DOHH2 (cell line): ENCODE data around the gene AFF1.

Experiments
- EZH2phosphoT487 ChIP-seq: fragments of 200-600 bp; sonication (generic); IDR thresholded peaks from 2 replicates; pipeline ENCODE4 v1.6.1; 2017; ENCODE audit warnings: borderline replicate concordance, mild to moderate bottlenecking, antibody characterized with exemption, low read length, moderate library complexity, mixed read lengths
- TF ChIP-seq, protein P1 (sequence below): fragments of 200-600 bp; sonication (generic); IDR thresholded peaks from one replicate; pipeline ENCODE4 v1.5.1; 2014; ENCODE audit warnings: antibody characterized with exemption, mild to moderate bottlenecking, low read depth, low read length; ENCODE audit not compliant: poor library complexity, severe bottlenecking

DNA sequence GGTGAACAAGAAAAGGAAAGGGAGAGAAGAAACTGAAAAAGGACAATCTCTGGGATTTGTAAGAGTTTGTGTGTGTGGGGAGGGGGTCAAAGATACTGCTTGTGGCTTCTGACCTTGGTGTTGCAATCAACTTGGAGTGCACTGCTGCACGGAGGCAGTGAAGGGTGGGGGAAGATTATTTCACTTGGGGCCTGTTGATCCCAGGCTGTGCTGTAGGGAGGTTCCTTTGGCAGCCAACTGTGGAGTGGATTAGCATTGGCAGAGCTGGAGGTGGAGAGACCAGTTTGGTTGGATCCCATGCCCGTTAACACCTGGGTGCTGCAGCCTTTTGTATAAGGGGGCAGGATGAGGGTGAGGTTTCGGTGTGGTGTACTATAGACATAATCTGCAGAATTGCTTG is 38.2 kb downstream of the AFF1 start:
- TF ChIP-seq, protein P1, sequence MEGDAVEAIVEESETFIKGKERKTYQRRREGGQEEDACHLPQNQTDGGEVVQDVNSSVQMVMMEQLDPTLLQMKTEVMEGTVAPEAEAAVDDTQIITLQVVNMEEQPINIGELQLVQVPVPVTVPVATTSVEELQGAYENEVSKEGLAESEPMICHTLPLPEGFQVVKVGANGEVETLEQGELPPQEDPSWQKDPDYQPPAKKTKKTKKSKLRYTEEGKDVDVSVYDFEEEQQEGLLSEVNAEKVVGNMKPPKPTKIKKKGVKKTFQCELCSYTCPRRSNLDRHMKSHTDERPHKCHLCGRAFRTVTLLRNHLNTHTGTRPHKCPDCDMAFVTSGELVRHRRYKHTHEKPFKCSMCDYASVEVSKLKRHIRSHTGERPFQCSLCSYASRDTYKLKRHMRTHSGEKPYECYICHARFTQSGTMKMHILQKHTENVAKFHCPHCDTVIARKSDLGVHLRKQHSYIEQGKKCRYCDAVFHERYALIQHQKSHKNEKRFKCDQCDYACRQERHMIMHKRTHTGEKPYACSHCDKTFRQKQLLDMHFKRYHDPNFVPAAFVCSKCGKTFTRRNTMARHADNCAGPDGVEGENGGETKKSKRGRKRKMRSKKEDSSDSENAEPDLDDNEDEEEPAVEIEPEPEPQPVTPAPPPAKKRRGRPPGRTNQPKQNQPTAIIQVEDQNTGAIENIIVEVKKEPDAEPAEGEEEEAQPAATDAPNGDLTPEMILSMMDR, result no peak
- no peak for TF ChIP-seq EZH2phosphoT487
